Measurements from ENCODE around the gene CTSD.
"Not testable (repeated sequence)": the region's sequence is repeated elsewhere in the genome, so short reads cannot be mapped to it uniquely, and the experiment has no call there.

Gene CTSD

GRCh38 chr11:1763796-1764661 is at the start of gene CTSD:
CTSD (minus strand) TSS chr11:1763927; CDS start chr11:1763859, 68 bp downstream.
- TF ChIP-seq CTCF (IDR thresholded peaks at IDR 0.05) (peak; percentile 14; the same call in 1 of the 2 replicates), ZFX (IDR thresholded peaks at IDR 0.05; ENCODE audit: borderline replicate concordance) (no peak)
- H3K27ac ChIP-seq, result peak within 1 kb of the TSS; percentile 64

GRCh38 chr11:1813356-1813755 is 49.6 kb upstream of the CTSD start:
- H3K27ac ChIP-seq, result not testable (repeated sequence)

GRCh38 chr11:1812801-1813200 is 49.1 kb upstream of the CTSD start:
- no peak overlapping the region for H3K27ac ChIP-seq
- no peak for TF ChIP-seq CTCF (IDR thresholded peaks at IDR 0.05)

- TF ChIP-seq ZFX (IDR thresholded peaks at IDR 0.05; ENCODE audit: borderline replicate concordance) (no peak), CTCF (IDR thresholded peaks at IDR 0.05) (no peak)
These were observed 48.5 kb upstream of the CTSD start for GRCh38 chr11:1812274-1812673.

GRCh38 chr11:1810761-1811160 is 47.0 kb upstream of the CTSD start:
- TF ChIP-seq CTCF (IDR thresholded peaks at IDR 0.05), result no peak
- no peak for TF ChIP-seq ZFX (IDR thresholded peaks at IDR 0.05; ENCODE audit: borderline replicate concordance)
- H3K27ac ChIP-seq, result no peak overlapping the region

More at GRCh38 chr11:1812274-1812673, 48.5 kb upstream of the CTSD start:
- H3K27ac ChIP-seq, result no peak overlapping the region

GRCh38 chr11:1807264-1807995 is 43.7 kb upstream of the CTSD start:
- no peak overlapping the region for H3K27ac ChIP-seq
- no peak for TF ChIP-seq ZFX (IDR thresholded peaks at IDR 0.05; ENCODE audit: borderline replicate concordance)
- TF ChIP-seq CTCF (IDR thresholded peaks at IDR 0.05), result no peak

GRCh38 chr11:1805525-1805924 is 41.8 kb upstream of the CTSD start:
- H3K27ac ChIP-seq, result no peak overlapping the region
- TF ChIP-seq CTCF (IDR thresholded peaks at IDR 0.05) (no peak), ZFX (IDR thresholded peaks at IDR 0.05; ENCODE audit: borderline replicate concordance) (no peak)

GRCh38 chr11:1803835-1804519 is 40.2 kb upstream of the CTSD start:
- not testable (repeated sequence) for H3K27ac ChIP-seq
